ENCODE data around the gene KRTAP10-11. TPM values are rescaled to one million over a fixed set of nuclear protein-coding genes. Genes with fewer than 3 reads are reported as not detected.

The KRTAP10-11 gene
- total and polyA plus RNA-seq, 2 donors (not counting 1 experiment from before 2014, with no cell fraction given) = not detected

- Histone ChIP-seq H3K36me3 (replicated peaks in 1 of 2; ENCODE audit: control extremely low read depth in 1 of 2, control insufficient read depth in 1 of 2, extremely low read depth in 1 of 2, insufficient read depth in 2 of 2, low read length in 1 of 2) (no peaks in the 10 kb centered on the region), H2AFZ (ENCODE audit: insufficient read depth, low read depth, low read length, poor library complexity, severe bottlenecking) (no peak overlapping the region), H3K9ac (ENCODE audit: low read length) (no peak overlapping the region), H4K20me1 (ENCODE audit: control insufficient read depth, insufficient read depth, low read length, poor library complexity, severe bottlenecking) (no peaks in the 10 kb centered on the region), H3K4me2 (replicated peaks; ENCODE audit: low read depth, low read length, poor library complexity, severe bottlenecking) (no peak overlapping the region), H3K27ac (ENCODE audit: low read length in 2 of 2) (no peak overlapping the region), H3K4me1 (ENCODE audit: control insufficient read depth in 2 of 2, insufficient read depth in 2 of 2, low read length in 2 of 2) (no peaks in the 10 kb centered on the region), H3K79me2 (ENCODE audit: control insufficient read depth, insufficient read depth, low read length) (no peaks in the 10 kb centered on the region), H3K9me3 (ENCODE audit: control extremely low read depth in 1 of 3, control insufficient read depth in 2 of 3, insufficient read depth in 1 of 3, low read length in 2 of 3) (peaks cover 0 to 32% (median 12%) of the 10 kb centered on the region in 3 donors), H3K4me3 (ENCODE audit: control extremely low read depth in 1 of 5, extremely low read depth in 1 of 5, insufficient read depth in 1 of 5, low read depth in 2 of 5, low read length in 4 of 5) (no peak overlapping the region), H3K27me3 (replicated peaks in 1 of 4; ENCODE audit: control extremely low read depth in 1 of 4, control insufficient read depth in 3 of 4, insufficient read depth in 4 of 4, low read length in 3 of 4) (peaks cover 0 to 18% (median 1%) of the 10 kb centered on the region in 4 experiments)
- ATAC-seq (ENCODE audit: low read depth) (no peak), DNase-seq (no peak)
- WGBS (ENCODE audit: insufficient coverage) = 92% methylated on average over 9 of the region's 14 CpGs
- Mint-ChIP-seq H3K9me3 (ENCODE audit: insufficient read depth) (peaks cover 11% of the 10 kb centered on the region), H3K27ac (no peak overlapping the region), H3K27me3 (peaks cover 18% of the 10 kb centered on the region), H3K4me3 (no peak overlapping the region), H3K4me1 (no peaks in the 10 kb centered on the region)
- intact Hi-C loops (cut with micrococcal nuclease) = no loop called here
- ChIA-PET CTCF (no interaction called here), POLR2A (no interaction called here)
- TF ChIP-seq EZH2 (IDR thresholded peaks at IDR 0.05; ENCODE audit: borderline replicate concordance, insufficient read depth, low read depth, low read length, poor library complexity, severe bottlenecking) = no peak
- TF ChIP-seq, protein P1, sequence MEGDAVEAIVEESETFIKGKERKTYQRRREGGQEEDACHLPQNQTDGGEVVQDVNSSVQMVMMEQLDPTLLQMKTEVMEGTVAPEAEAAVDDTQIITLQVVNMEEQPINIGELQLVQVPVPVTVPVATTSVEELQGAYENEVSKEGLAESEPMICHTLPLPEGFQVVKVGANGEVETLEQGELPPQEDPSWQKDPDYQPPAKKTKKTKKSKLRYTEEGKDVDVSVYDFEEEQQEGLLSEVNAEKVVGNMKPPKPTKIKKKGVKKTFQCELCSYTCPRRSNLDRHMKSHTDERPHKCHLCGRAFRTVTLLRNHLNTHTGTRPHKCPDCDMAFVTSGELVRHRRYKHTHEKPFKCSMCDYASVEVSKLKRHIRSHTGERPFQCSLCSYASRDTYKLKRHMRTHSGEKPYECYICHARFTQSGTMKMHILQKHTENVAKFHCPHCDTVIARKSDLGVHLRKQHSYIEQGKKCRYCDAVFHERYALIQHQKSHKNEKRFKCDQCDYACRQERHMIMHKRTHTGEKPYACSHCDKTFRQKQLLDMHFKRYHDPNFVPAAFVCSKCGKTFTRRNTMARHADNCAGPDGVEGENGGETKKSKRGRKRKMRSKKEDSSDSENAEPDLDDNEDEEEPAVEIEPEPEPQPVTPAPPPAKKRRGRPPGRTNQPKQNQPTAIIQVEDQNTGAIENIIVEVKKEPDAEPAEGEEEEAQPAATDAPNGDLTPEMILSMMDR (IDR thresholded peaks at IDR 0.05) = no peak
Observed at GRCh38 chr21:44643741-44644310, 2.4 kb upstream of the KRTAP10-11 start.

- peaks cover 0 to 11% (median 1%) of the 10 kb centered on the region in 4 experiments for H3K27me3 ChIP-seq (replicated peaks in 1 of 4; ENCODE audit: control extremely low read depth in 1 of 4, control insufficient read depth in 3 of 4, insufficient read depth in 4 of 4, low read length in 3 of 4)
- peaks cover 0 to 23% (median 12%) of the 10 kb centered on the region in 3 donors for H3K9me3 ChIP-seq (ENCODE audit: control extremely low read depth in 1 of 3, control insufficient read depth in 2 of 3, insufficient read depth in 1 of 3, low read length in 2 of 3)
- ChIA-PET POLR2A (no interaction called here), CTCF (no interaction called here)
- ATAC-seq (ENCODE audit: low read depth) = no peak
- no peak for DNase-seq
- no peak overlapping the region for H3K9ac ChIP-seq (ENCODE audit: low read length)
- intact Hi-C loops (cut with micrococcal nuclease) = no loop called here
- no peak overlapping the region for H3K4me2 ChIP-seq (replicated peaks; ENCODE audit: low read depth, low read length, poor library complexity, severe bottlenecking)
- Mint-ChIP-seq H3K4me3 (no peak overlapping the region), H3K9me3 (ENCODE audit: insufficient read depth) (peaks cover 10% of the 10 kb centered on the region), H3K27me3 (peaks cover 13% of the 10 kb centered on the region), H3K27ac (no peak overlapping the region), H3K4me1 (no peaks in the 10 kb centered on the region)
- WGBS (ENCODE audit: insufficient coverage) = no CpG with 5 or more reads among the region's 2 CpGs
- no peak overlapping the region for H2AFZ ChIP-seq (ENCODE audit: insufficient read depth, low read depth, low read length, poor library complexity, severe bottlenecking)
- H3K4me1 ChIP-seq (ENCODE audit: control insufficient read depth in 2 of 2, insufficient read depth in 2 of 2, low read length in 2 of 2) = no peaks in the 10 kb centered on the region
- H3K79me2 ChIP-seq (ENCODE audit: control insufficient read depth, insufficient read depth, low read length) = no peaks in the 10 kb centered on the region
- H3K27ac ChIP-seq (ENCODE audit: low read length in 2 of 2) = no peak overlapping the region
- no peak for TF ChIP-seq EZH2 (IDR thresholded peaks at IDR 0.05; ENCODE audit: borderline replicate concordance, insufficient read depth, low read depth, low read length, poor library complexity, severe bottlenecking)
- TF ChIP-seq, protein P1 (IDR thresholded peaks at IDR 0.05) = no peak
- H3K36me3 ChIP-seq (replicated peaks in 1 of 2; ENCODE audit: control extremely low read depth in 1 of 2, control insufficient read depth in 1 of 2, extremely low read depth in 1 of 2, insufficient read depth in 2 of 2, low read length in 1 of 2) = no peaks in the 10 kb centered on the region
- H4K20me1 ChIP-seq (ENCODE audit: control insufficient read depth, insufficient read depth, low read length, poor library complexity, severe bottlenecking) = no peaks in the 10 kb centered on the region
- H3K4me3 ChIP-seq (ENCODE audit: control extremely low read depth in 1 of 5, extremely low read depth in 1 of 5, insufficient read depth in 1 of 5, low read depth in 2 of 5, low read length in 4 of 5) = no peak overlapping the region
Observed at GRCh38 chr21:44644878-44645277, 1.3 kb upstream of the KRTAP10-11 start.

All from B cell (primary cell).